HepG2 (cell line): ENCODE data around the gene CAMKV. TPM values are rescaled to one million over a fixed set of nuclear protein-coding genes. Genes with fewer than 3 reads are reported as not detected.

ENCODE experiments used
- ELK4 ChIP-seq: sonication (generic); formaldehyde crosslinking; IDR thresholded peaks from 2 replicates; pipeline ENCODE4 v1.9.0; 2021; ENCODE audit warnings: missing genetic modification reagents, borderline replicate concordance
- HES4 ChIP-seq: sonication (generic); formaldehyde crosslinking; IDR thresholded peaks from 2 replicates; pipeline ENCODE4 v1.9.0; 2021; ENCODE audit warnings: mild to moderate bottlenecking, missing genetic modification reagents, borderline replicate concordance
- KDM5B ChIP-seq: sonication (generic); formaldehyde crosslinking; IDR thresholded peaks from 2 replicates; pipeline ENCODE4 v1.4.0; 2020; ENCODE audit warnings: missing genetic modification reagents, mild to moderate bottlenecking, borderline replicate concordance
- KMT2B ChIP-seq: IDR thresholded peaks from 2 replicates; pipeline ENCODE4 v1.6.1; 2016; ENCODE audit warnings: missing genetic modification reagents, missing compliant biosample characterization
- MAF1 ChIP-seq: sonication (generic); formaldehyde crosslinking; IDR thresholded peaks from 2 replicates; pipeline ENCODE4 v1.5.0; 2020; ENCODE audit warnings: missing genetic modification reagents, borderline replicate concordance
- MAX ChIP-seq: IDR thresholded peaks from 2 replicates; pipeline ENCODE4 v1.6.1; 2012; ENCODE audit warnings: inconsistent platforms
- MXI1 ChIP-seq: IDR thresholded peaks from 3 replicates; pipeline ENCODE4 v1.6.1; 2012; ENCODE audit warnings: low read depth, low read length, inconsistent platforms, borderline replicate concordance
- PHF20 ChIP-seq: sonication (generic); formaldehyde crosslinking; IDR thresholded peaks from 2 replicates; pipeline ENCODE4 v1.5.0; 2020; ENCODE audit warnings: mild to moderate bottlenecking, missing genetic modification reagents
- PHF21A ChIP-seq: sonication (generic); formaldehyde crosslinking; IDR thresholded peaks from 2 replicates; pipeline ENCODE4 v1.5.0; 2020; ENCODE audit warnings: mild to moderate bottlenecking, missing genetic modification reagents
- SALL1 ChIP-seq: sonication (generic); formaldehyde crosslinking; IDR thresholded peaks from 2 replicates; pipeline ENCODE4 v1.8.0; 2022; ENCODE audit warnings: mild to moderate bottlenecking, missing genetic modification reagents
- SRSF1 ChIP-seq: fragments of 200-400 bp; formaldehyde crosslinking; optimal IDR thresholded peaks from 2 replicates; pipeline ENCODE3; 2017; ENCODE audit warnings: mild to moderate bottlenecking, low read depth, low read length, moderate library complexity
- SRY ChIP-seq: sonication (generic); formaldehyde crosslinking; IDR thresholded peaks from 2 replicates; pipeline ENCODE4 v1.8.0; 2022; ENCODE audit warnings: mild to moderate bottlenecking, missing genetic modification reagents
- TRAFD1 ChIP-seq: sonication (generic); formaldehyde crosslinking; IDR thresholded peaks from 2 replicates; pipeline ENCODE4 v1.5.1; 2020; ENCODE audit warnings: missing genetic modification reagents, mild to moderate bottlenecking, borderline replicate concordance
- ZBTB1 ChIP-seq: sonication (generic); formaldehyde crosslinking; IDR thresholded peaks from 2 replicates; pipeline ENCODE4 v1.4.0; 2020; ENCODE audit warnings: missing genetic modification reagents, borderline replicate concordance
- ZBTB46 ChIP-seq: sonication (generic); formaldehyde crosslinking; IDR thresholded peaks from 2 replicates; pipeline ENCODE4 v1.4.0; 2020; ENCODE audit warnings: mild to moderate bottlenecking, missing genetic modification reagents, borderline replicate concordance
- ZFAT ChIP-seq: sonication (generic); formaldehyde crosslinking; conservative IDR thresholded peaks from 2 replicates; pipeline ENCODE4 v1.8.1; 2023; ENCODE audit warnings: missing genetic modification reagents, inconsistent platforms
- ZNF121 ChIP-seq: sonication (generic); formaldehyde crosslinking; IDR thresholded peaks from 2 replicates; pipeline ENCODE4 v1.5.0; 2020; ENCODE audit warnings: mild to moderate bottlenecking, missing genetic modification reagents
- ZNF614 ChIP-seq: IDR thresholded peaks from 2 replicates; pipeline ENCODE4 v1.6.1; 2018; ENCODE audit warnings: missing biosample characterization, missing genetic modification reagents, inconsistent platforms, borderline replicate concordance
- ZNF616 ChIP-seq: sonication (generic); formaldehyde crosslinking; IDR thresholded peaks from 2 replicates; pipeline ENCODE4 v1.5.0; 2020; ENCODE audit warnings: low read depth, mild to moderate bottlenecking, missing genetic modification reagents
- ZNF639 ChIP-seq: conservative IDR thresholded peaks from 2 replicates; pipeline ENCODE4 v1.6.1; 2018; ENCODE audit warnings: missing genetic modification reagents
- ZUFSP ChIP-seq: sonication (generic); formaldehyde crosslinking; IDR thresholded peaks from 2 replicates; pipeline ENCODE4 v1.9.0; 2021; ENCODE audit warnings: missing genetic modification reagents, mild to moderate bottlenecking, borderline replicate concordance
- ZZZ3 ChIP-seq: sonication (generic); formaldehyde crosslinking; IDR thresholded peaks from 2 replicates; pipeline ENCODE4 v1.4.0; 2020; ENCODE audit warnings: missing genetic modification reagents, mild to moderate bottlenecking, borderline replicate concordance
- polyA plus RNA-seq, 8 experiments: library from polyadenylated mRNA; depleted of rRNA in 3 of 8; stranded (reverse) in 7 of 8; unstranded in 1 of 8; fragments of >200 nt; fragmentation: Illumina TruSeq in 4 of 8; extraction: Trizol in 4 of 8; gene quantifications; 2 replicates each; pipeline versions ENCODE4 v1.2.1 to v1.2.3, GENCODE V29; 2011 to 2016; ENCODE audit warnings: low read depth in 4 of 8, missing spikeins in 1 of 8, mixed read lengths in 1 of 8; ENCODE audit not compliant: insufficient read depth in 1 of 8
- total RNA-seq, 5 experiments: library from RNA; depleted of rRNA; stranded (reverse); fragments of >200 nt; fragmentation: Illumina TruSeq; extraction: Trizol; gene quantifications; 2 replicates each; pipeline ENCODE4 v1.2.3, GENCODE V29; 2016; ENCODE audit warnings: low read depth in 1 of 5

Gene CAMKV
- total and polyA plus RNA-seq, 2 of the 13 experiments (the other 11 are each of a cell fraction or from before 2014, with no cell fraction given) = 0.13 to 0.15 TPM

GRCh38 chr3:49813497-49814174 lies 56.1 kb downstream of the CAMKV start, which contains the start of gene UBA7 (continued):
- TF ChIP-seq ZNF616 (CRISPR knock-in tag) (no peak), TRAFD1 (CRISPR knock-in tag) (no peak), MXI1 (peak; percentile 32; the same call in 1 of the 3 replicates), ZBTB1 (CRISPR knock-in tag) (no peak), SRSF1 (no peak), MAX (no peak), ZNF639 (CRISPR knock-in tag) (no peak), PHF21A (CRISPR knock-in tag) (peak; percentile 17; the same call in 1 of the 2 replicates), HES4 (CRISPR knock-in tag) (peak; percentile 10; the same call in 1 of the 2 replicates), ZUFSP (CRISPR knock-in tag) (no peak), ZZZ3 (CRISPR knock-in tag) (no peak), ZNF121 (no peak), ZNF614 (CRISPR knock-in tag) (no peak), ZBTB46 (CRISPR knock-in tag) (no peak), KDM5B (CRISPR knock-in tag) (no peak; the same call in 1 of the 2 replicates), ZFAT (CRISPR knock-in tag) (no peak), KMT2B (CRISPR knock-in tag) (peak; percentile 67; the same call in 1 of the 2 replicates), SRY (CRISPR knock-in tag) (no peak), MAF1 (no peak), SALL1 (CRISPR knock-in tag) (peak; percentile 51), ELK4 (CRISPR knock-in tag) (no peak), PHF20 (CRISPR knock-in tag) (peak; percentile 81)
